Mucosa of gallbladder (tissue), 1 donor: ENCODE measurements around the gene PCBD2. TPM values are rescaled to one million over a fixed set of nuclear protein-coding genes. Genes with fewer than 3 reads are reported as not detected.
"Not testable (repeated sequence)": the region's sequence is repeated elsewhere in the genome, so short reads cannot be mapped to it uniquely, and the experiment has no call there.

ENCODE experiments used
- DNase-seq: peaks from one replicate; pipeline ENCODE4 v3.0.0-alpha.2; 2020; ENCODE audit warnings: low spot score
- total RNA-seq: library from RNA; stranded (reverse); gene quantifications from one replicate; pipeline ENCODE4 v1.2.1, GENCODE V29; 2021
- donor health status: DM: no; HTN: no; CAD: no.

The PCBD2 gene
- total RNA-seq, result 11.4 TPM

- peak; percentile 92 for DNase-seq
These were observed at the start of gene PCBD2 for GRCh38 chr5:134904610-134905245. PCBD2 (plus strand) TSS chr5:134905131; CDS start chr5:134905140, 9 bp downstream.

- DNase-seq, result not testable (repeated sequence)
These were observed 48.5 kb upstream of the PCBD2 start for GRCh38 chr5:134856465-134856864.

GRCh38 chr5:134857401-134857800, 47.5 kb upstream of the PCBD2 start:
- DNase-seq, result no peak

- no peak for DNase-seq
These were observed 40.2 kb upstream of the PCBD2 start for GRCh38 chr5:134864707-134865106.

GRCh38 chr5:134873494-134873893, 31.4 kb upstream of the PCBD2 start:
- DNase-seq, result no peak

- peak; percentile 86 for DNase-seq
These were observed 30.7 kb upstream of the PCBD2 start, which contains the start of gene TXNDC15 for GRCh38 chr5:134873987-134874830. TXNDC15 (plus strand) TSS chr5:134874371; CDS start chr5:134874428, 57 bp downstream.

- peak; percentile 59 for DNase-seq
These were observed 29.9 kb upstream of the PCBD2 start for GRCh38 chr5:134874831-134875655.

- DNase-seq, result no peak
These were observed 27.8 kb upstream of the PCBD2 start for GRCh38 chr5:134877159-134877558.

GRCh38 chr5:134878403-134878802, 26.5 kb upstream of the PCBD2 start:
- no peak for DNase-seq

- DNase-seq, result no peak
These were observed 25.5 kb upstream of the PCBD2 start for GRCh38 chr5:134879456-134879855.

GRCh38 chr5:134880937-134881336, 24.0 kb upstream of the PCBD2 start:
- not testable (repeated sequence) for DNase-seq

GRCh38 chr5:134881711-134882110, 23.2 kb upstream of the PCBD2 start:
- DNase-seq, result not testable (repeated sequence)

- DNase-seq, result no peak
These were observed 17.3 kb upstream of the PCBD2 start for GRCh38 chr5:134887593-134888159.

GRCh38 chr5:134889335-134889734, 15.6 kb upstream of the PCBD2 start:
- no peak for DNase-seq

- no peak for DNase-seq
These were observed 13.5 kb upstream of the PCBD2 start for GRCh38 chr5:134891473-134891872.

- DNase-seq, result no peak
These were observed 12.6 kb upstream of the PCBD2 start for GRCh38 chr5:134892282-134892681.

- DNase-seq, result no peak
These were observed 12.0 kb upstream of the PCBD2 start for GRCh38 chr5:134892926-134893325.

GRCh38 chr5:134893748-134894505, 11.0 kb upstream of the PCBD2 start:
- no peak for DNase-seq

- no peak for DNase-seq
These were observed 2.7 kb upstream of the PCBD2 start for GRCh38 chr5:134902071-134902801.
